MM.1S (cell line): ENCODE measurements around the gene RNASEH1.

Source experiments
- CTCF ChIP-seq: fragments of 300-600 bp; sonication (generic); IDR thresholded peaks from 2 replicates; pipeline ENCODE4 v1.5.1; 2016; ENCODE audit warnings: antibody characterized with exemption, low read length, mixed read lengths
- EZH2 ChIP-seq: fragments of 300-600 bp; sonication (generic); optimal IDR thresholded peaks from 2 replicates; pipeline ENCODE3; 2017; ENCODE audit warnings: low read depth, mild to moderate bottlenecking, antibody characterized with exemption, low read length, mixed read lengths
- EZH2phosphoT487 ChIP-seq: fragments of 300-600 bp; sonication (generic); IDR thresholded peaks from 2 replicates; pipeline ENCODE4 v1.6.1; 2018; ENCODE audit warnings: antibody characterized with exemption, low read length

GRCh38 chr2:3542107-3542506, 16.0 kb downstream of the RNASEH1 start:
- no peak for TF ChIP-seq CTCF
- TF ChIP-seq EZH2phosphoT487, result no peak
- TF ChIP-seq EZH2, result no peak
